Frontal cortex (tissue), 4 donors: ENCODE data around the gene HNRNPLL. TPM values are rescaled to one million over a fixed set of nuclear protein-coding genes. Genes with fewer than 3 reads are reported as not detected.
A peak's percentile ranks its signal among the peaks of the same experiment; 100 is the strongest.
"Not testable (repeated sequence)": the region's sequence is repeated elsewhere in the genome, so short reads cannot be mapped to it uniquely, and the experiment has no call there.

Experiments used
- DNase-seq, 2 donors: peaks; one replicate each; pipeline ENCODE4 v3.0.0; 2012; ENCODE audit warnings: low spot score in 2 of 2
- FAIRE-seq: peaks from 2 replicates; lab custom pipeline; 2012; peaks lifted over from hg19 to GRCh38; lab: Jason Lieb, UNC
- total RNA-seq: library from RNA; depleted of rRNA; stranded (reverse); fragments of >200 nt; gene quantifications from one replicate; pipeline ENCODE4 v1.2.3, GENCODE V29; 2014
- donor health status: control.
- donor health status: control.
- donor health status: control.

The HNRNPLL gene
- 77.9 TPM for total RNA-seq

DNA sequence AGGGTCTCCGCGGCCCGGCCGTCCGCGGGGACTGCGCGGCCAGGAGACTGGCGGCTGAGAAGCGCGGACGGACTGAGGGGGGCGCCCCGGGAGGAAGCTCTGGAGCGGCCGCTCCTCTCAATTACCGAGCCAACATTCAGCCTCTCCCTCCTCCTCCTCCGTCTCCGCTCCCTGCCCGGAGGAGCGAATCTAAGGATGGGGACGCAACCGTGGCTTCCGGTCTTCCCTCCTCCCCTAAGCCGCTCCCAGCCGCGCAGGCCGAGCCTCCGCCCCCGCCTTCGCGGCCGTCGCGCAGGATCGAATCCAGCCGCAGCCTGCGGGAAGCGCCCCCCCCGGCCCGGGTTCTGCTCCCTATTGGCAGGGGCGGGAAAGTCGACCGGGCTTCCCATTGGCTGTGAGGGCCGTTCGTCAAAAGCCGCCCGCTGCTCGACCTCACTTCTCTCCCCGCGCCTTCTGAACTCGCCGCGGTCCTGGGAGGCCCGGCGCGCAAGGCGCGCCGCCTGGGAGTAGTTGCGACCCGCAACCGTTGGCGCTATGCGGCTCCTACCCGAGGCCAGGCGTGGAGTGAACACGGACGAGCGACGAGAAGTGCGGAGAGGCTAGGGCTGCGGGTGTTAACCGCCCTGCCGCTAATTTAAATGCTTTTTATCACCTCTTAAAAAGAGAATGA is at the start of gene HNRNPLL:
Gene HNRNPLL, minus strand, starts transcription at position 197 of the 670 bp plus-strand sequence. CDS start 302 bp downstream, outside the sequence.
- peak; percentile 95 to 96 for DNase-seq
- no peak for FAIRE-seq

DNA sequence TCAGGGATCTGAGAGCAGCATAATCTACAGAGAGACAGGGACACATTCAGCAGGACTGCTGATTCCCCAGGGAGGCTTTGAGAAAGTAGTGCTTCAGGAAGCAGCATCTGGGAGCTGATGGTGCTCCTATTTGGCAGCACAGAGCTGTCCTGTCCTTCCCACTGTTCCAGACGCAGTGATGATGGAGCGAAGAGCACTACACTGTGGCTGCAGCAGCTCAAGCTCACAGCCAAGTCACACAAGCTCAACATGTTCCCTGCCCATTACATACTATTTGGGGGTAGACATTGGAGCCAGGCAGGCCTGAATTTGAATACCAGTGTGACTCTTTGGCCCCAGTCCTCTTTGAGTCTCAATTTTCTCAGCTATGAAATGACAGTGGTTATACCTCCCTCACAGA is 48.0 kb upstream of the HNRNPLL start:
- DNase-seq, result no peak
- no peak for FAIRE-seq

- FAIRE-seq (no peak), DNase-seq (no peak)
These were observed 47.3 kb upstream of the HNRNPLL start for GRCh38 chr2:38650012-38650411.

- no peak for FAIRE-seq
These were observed 46.5 kb upstream of the HNRNPLL start for GRCh38 chr2:38649176-38649728.

GRCh38 chr2:38648107-38648761 is 45.5 kb upstream of the HNRNPLL start:
- FAIRE-seq, result no peak
- no peak for DNase-seq

More at GRCh38 chr2:38649176-38649728, 46.5 kb upstream of the HNRNPLL start:
- no peak for DNase-seq

GRCh38 chr2:38643683-38644511 is 41.2 kb upstream of the HNRNPLL start:
- FAIRE-seq, DNase-seq: not testable (repeated sequence)

GRCh38 chr2:38643021-38643671 is 40.4 kb upstream of the HNRNPLL start:
- no peak for DNase-seq
- FAIRE-seq, result no peak

DNA sequence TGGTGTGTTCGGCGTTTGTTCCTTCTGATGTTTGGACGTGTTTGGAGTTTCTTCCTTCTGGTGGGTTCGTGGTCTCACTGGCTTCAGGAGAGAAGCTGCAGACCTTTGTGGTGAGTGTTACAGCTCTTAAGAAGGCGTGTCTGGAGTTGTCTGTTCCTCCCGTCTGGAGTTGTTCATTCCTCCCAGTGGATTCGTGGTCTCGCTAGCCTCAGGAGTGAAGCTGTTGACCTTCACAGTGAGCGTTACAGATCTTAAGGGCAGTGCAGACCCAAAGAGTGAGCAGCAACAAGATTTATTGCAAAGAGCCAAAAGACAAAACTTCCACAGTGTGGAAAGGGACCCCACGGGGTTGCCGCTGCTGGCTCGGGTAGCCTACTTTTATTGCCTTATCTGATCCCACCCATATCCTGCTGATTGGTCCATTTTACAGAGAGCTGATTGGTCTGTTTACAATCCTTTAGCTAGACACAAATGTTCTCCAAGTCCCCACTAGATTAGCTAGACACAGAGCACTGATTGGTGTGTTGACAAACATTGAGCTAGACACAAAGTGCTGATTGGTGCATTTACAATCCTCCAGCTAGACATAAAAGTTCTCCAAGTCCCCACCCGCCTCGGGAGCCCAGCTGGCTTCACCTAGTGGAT is 39.8 kb upstream of the HNRNPLL start:
- DNase-seq, FAIRE-seq: not testable (repeated sequence)

- DNase-seq (no peak), FAIRE-seq (no peak)
These were observed 33.3 kb upstream of the HNRNPLL start for GRCh38 chr2:38636069-38636468.

DNA sequence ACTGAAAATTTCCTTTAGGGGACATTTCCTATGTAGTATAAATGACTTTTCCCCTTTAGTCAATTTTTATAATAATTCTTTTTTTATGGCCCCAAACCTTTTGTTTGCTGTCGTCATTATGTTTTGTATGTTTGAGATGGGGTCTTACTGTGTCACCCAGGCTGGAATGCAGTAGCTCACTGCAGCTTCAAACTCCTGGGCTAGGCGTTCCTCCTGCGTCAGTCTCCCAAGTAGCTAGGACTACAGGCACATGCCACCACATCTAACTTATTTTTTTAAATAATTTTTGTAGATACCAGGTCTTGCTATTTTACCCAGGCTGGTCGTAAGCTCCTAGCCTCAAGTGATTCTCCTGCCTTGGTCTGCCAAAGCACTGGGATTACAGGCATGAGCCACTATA is 32.4 kb upstream of the HNRNPLL start:
- no peak for DNase-seq
- FAIRE-seq, result no peak

- FAIRE-seq (no peak), DNase-seq (no peak)
These were observed 32.0 kb upstream of the HNRNPLL start for GRCh38 chr2:38634684-38635083.

DNA sequence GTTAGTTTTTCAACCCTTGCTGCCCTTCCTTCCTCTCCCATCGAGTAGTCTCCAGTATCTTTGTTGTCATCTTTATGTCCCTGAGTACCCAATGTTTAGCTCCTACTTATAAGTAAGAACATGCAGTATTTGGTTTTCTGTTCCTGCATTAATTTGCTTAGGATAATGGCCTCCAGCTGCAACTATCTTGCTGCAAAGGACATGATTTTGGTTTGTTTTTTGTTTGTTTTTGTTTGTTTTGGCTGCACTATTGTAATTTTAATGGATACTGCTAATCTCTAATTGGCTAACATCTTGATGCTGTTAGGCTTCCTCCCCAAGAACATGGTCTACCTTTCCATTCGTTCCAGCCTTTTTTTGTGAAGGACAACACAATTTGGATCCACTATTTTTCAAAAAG is 31.2 kb upstream of the HNRNPLL start:
- FAIRE-seq (no peak), DNase-seq (no peak)

DNA sequence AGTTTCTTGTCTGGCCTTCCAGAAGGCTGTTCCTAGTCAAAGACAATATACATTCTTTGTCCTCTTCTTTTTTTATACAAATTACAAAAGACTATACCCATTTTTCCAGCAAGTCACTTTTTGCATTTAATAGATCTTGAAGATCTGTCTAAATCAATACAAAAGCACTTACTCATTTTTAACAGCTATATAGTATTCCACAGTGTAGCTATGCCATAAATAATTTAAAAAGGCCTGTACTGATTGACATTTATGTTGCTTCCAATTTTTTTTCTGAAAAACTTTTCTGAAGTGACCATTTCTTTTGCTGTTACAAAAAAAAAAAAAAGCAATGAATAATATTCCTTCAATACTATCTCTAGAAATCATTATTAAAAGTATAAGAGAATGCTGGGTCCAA is 30.3 kb upstream of the HNRNPLL start:
- no peak for FAIRE-seq

DNA sequence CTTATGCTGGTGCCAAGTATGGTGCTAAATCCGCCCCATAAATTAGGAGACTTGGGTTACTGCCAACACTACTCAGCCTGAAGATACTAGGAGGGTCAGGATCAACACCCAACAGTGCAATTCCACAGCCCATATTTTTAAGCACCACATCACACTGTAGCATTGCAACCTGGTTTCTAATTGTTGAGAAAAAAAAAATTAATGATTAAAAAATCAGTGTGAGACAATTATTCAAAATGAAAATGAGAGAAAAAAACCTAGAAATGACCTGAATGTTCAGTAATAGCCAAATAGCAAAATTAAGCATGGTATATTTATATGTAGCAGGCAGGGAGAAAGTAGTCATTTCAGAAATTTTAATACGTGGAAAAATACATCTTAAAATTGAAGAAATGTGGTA is 29.2 kb upstream of the HNRNPLL start:
- FAIRE-seq, result no peak
- no peak for DNase-seq

More for the DNA sequence above, 30.3 kb upstream of the HNRNPLL start:
- no peak for DNase-seq

DNA sequence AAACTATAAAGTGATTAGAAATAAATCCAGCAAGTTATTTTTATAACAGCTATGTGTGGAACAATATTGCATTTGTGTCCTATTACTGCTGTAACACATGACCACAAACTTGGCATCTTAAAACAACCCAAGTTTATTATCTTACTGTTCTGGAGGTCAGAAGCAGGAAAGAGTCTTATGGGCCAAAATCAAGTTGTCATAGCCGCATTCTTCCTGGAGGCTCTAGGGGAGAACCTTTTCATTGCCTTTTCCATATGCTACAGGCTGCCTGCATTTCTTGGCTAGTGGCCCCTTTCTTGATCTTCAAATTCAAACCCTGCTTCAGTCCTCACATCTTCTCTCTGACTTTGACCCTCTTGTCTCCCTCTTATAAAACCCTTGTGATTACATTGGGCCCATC is 27.0 kb upstream of the HNRNPLL start:
- FAIRE-seq, result no peak

GRCh38 chr2:38627391-38627790 is 24.7 kb upstream of the HNRNPLL start:
- no peak for DNase-seq

More for the DNA sequence above, 27.0 kb upstream of the HNRNPLL start:
- DNase-seq, result no peak

GRCh38 chr2:38626326-38627035 is 23.8 kb upstream of the HNRNPLL start:
- DNase-seq (no peak), FAIRE-seq (no peak)

More at GRCh38 chr2:38627391-38627790, 24.7 kb upstream of the HNRNPLL start:
- no peak for FAIRE-seq

DNA sequence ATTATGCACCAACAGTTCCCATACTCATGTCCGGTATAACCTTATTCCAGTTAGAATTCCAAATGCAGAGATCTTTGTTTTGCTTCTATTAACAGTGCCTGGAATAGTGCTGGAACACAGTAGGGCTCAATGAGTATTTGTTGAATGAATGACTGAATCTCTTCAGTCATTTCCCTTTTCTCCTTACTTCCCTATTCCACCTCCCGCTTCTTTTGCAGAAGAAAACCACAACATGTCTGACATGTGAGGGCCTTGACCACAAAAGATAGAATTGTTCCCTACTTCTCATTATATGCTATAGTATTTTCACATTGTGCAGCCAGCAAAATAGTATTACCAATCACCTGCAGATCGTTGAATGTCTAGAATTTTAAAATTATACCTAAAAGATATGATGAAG is 19.5 kb upstream of the HNRNPLL start:
- no peak for DNase-seq
- no peak for FAIRE-seq

DNA sequence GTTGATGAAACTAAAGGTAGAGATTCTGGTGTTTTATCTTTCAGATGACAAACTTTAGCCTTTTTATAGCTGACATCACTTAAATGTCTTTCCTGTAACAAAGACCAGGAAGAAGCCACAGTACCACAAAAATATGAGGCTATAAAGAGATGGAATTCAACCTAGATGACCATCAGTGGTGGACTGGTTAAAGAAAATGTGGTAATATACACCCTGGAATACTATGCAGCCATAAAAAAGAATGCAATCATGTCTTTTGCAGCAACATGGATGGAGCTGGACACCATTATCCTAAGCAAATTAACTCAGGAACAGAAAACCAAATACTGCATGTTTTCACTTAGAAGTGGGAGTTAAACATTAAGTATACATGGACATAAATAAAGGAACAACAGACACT is 18.3 kb upstream of the HNRNPLL start:
- FAIRE-seq (no peak), DNase-seq (no peak)
